Measurements from ENCODE around the gene ZNF165. TPM values are rescaled to one million over a fixed set of nuclear protein-coding genes. Genes with fewer than 3 reads are reported as not detected.
A peak's percentile ranks its signal among the peaks of the same experiment; 100 is the strongest.
"Not testable (repeated sequence)": the region's sequence is repeated elsewhere in the genome, so short reads cannot be mapped to it uniquely, and the experiment has no call there.

The ZNF165 gene
- polyA plus RNA-seq, 1 of the 3 experiments (the other 2 are of a cell fraction), result 0.25 TPM

- TF ChIP-seq FOXM1 (IDR thresholded peaks at IDR 0.05; ENCODE audit: low read depth) (no peak), MXI1 (IDR thresholded peaks at IDR 0.05; ENCODE audit: low read depth, low read length) (no peak), PBX3 (IDR thresholded peaks at IDR 0.05) (no peak), EZH2phosphoT487 (IDR thresholded peaks at IDR 0.05; ENCODE audit: borderline replicate concordance, low read depth) (no peak)
Observed at GRCh38 chr6:28082939-28083338, 2.6 kb downstream of the ZNF165 start (continued).

GRCh38 chr6:28089054-28089453 lies 8.7 kb downstream of the ZNF165 start:
- no peaks in the 10 kb centered on the region for H3K27me3 ChIP-seq (ENCODE audit: insufficient read depth)
- no peaks in the 10 kb centered on the region for H3K9me3 ChIP-seq
- no peaks in the 10 kb centered on the region for H3F3A ChIP-seq (replicated peaks; ENCODE audit: insufficient read depth)
- ChIA-PET CTCF (no interaction called here), POLR2A (interaction anchor here (0.5 kb wide), 1 partner anchor 42 kb away, joined by 5 read pairs; no protein-coding TSS in a partner anchor)
- no peak overlapping the region for H3K4me2 ChIP-seq
- H3K4me3 ChIP-seq (ENCODE audit: low read depth in 2 of 2, low read length in 1 of 2), result no peak overlapping the region
- 75% methylated on average over 5 of the region's 5 CpGs for WGBS (ENCODE audit: low lambda C conversion rate)
- DNase-seq, result no peak
- H3K27ac ChIP-seq (ENCODE audit: low read depth in 2 of 2, low read length in 1 of 2), result no peak overlapping the region
- no peaks in the 10 kb centered on the region for H4K20me1 ChIP-seq (ENCODE audit: insufficient read depth)
- no peaks in the 10 kb centered on the region for H3K79me2 ChIP-seq (ENCODE audit: insufficient read depth)
- H3K9ac ChIP-seq, result no peak overlapping the region
- TF ChIP-seq EZH2phosphoT487 (IDR thresholded peaks at IDR 0.05; ENCODE audit: borderline replicate concordance, low read depth) (no peak), ELF1 (IDR thresholded peaks at IDR 0.05) (no peak), RFX5 (IDR thresholded peaks at IDR 0.05; ENCODE audit: low read length) (no peak), EP300 (IDR thresholded peaks at IDR 0.05; ENCODE audit: borderline replicate concordance in 1 of 2, low read depth in 1 of 2, low read length in 1 of 2) (no peak), RXRA (IDR thresholded peaks at IDR 0.05; ENCODE audit: borderline replicate concordance, low read depth) (no peak), FOXM1 (IDR thresholded peaks at IDR 0.05; ENCODE audit: low read depth) (no peak), SMC3 (IDR thresholded peaks at IDR 0.05; ENCODE audit: low read depth, low read length) (no peak), IRF3 (IDR thresholded peaks at IDR 0.05; ENCODE audit: low read depth, low read length) (no peak)
- H3K36me3 ChIP-seq (replicated peaks in 1 of 2; ENCODE audit: control insufficient read depth in 1 of 2, insufficient read depth in 2 of 2, low read length in 1 of 2), result no peaks in the 10 kb centered on the region
- H2AFZ ChIP-seq (ENCODE audit: low read depth), result no peak overlapping the region
- H3K9me2 ChIP-seq, result no peaks in the 10 kb centered on the region
- H3K4me1 ChIP-seq (ENCODE audit: control insufficient read depth in 1 of 2, insufficient read depth in 2 of 2, low read depth in 1 of 2, low read length in 1 of 2), result no peaks in the 10 kb centered on the region; a peak in 1 of 4 replicates

- peak; percentile 85 for DNase-seq
- H3K27ac ChIP-seq (ENCODE audit: low read depth in 2 of 2, low read length in 1 of 2), result peak overlapping the region in 1 of 2 experiments; percentile 16; a peak in 1 of 4 replicates
- ChIA-PET POLR2A (interaction anchor here (0.7 to 1.3 kb wide), 3 partner anchors 14 to 46 kb away, joined by 3 to 4 read pairs (median 4); partner anchors contain the start of gene ZSCAN16), CTCF (interaction anchor here (0.8 to 1.7 kb wide), 2 partner anchors 14 to 46 kb away, joined by 3 to 7 read pairs; no protein-coding TSS in a partner anchor)
- H3K4me1 ChIP-seq (ENCODE audit: control insufficient read depth in 1 of 2, insufficient read depth in 2 of 2, low read depth in 1 of 2, low read length in 1 of 2), result no peaks in the 10 kb centered on the region; a peak in 1 of 4 replicates
- no peaks in the 10 kb centered on the region for H3K79me2 ChIP-seq (ENCODE audit: insufficient read depth)
- no peaks in the 10 kb centered on the region for H3K9me2 ChIP-seq
- H3K4me2 ChIP-seq, result no peak overlapping the region
- H2AFZ ChIP-seq (ENCODE audit: low read depth), result peak overlapping the region; percentile 73; the same call in 1 of the 2 replicates
- WGBS (ENCODE audit: low lambda C conversion rate), result 27% methylated on average over 14 of the region's 33 CpGs
- H3K27me3 ChIP-seq (ENCODE audit: insufficient read depth), result no peaks in the 10 kb centered on the region
- H4K20me1 ChIP-seq (ENCODE audit: insufficient read depth), result no peaks in the 10 kb centered on the region
- no peaks in the 10 kb centered on the region for H3K9me3 ChIP-seq
- TF ChIP-seq GABPA (IDR thresholded peaks at IDR 0.05; ENCODE audit: low read depth), result peak; percentile 64
- 0 out of 2 replicates have a peak, but pooled peaks have one; percentile 22 for TF ChIP-seq MAX (IDR thresholded peaks at IDR 0.05; ENCODE audit: low read depth)
- TF ChIP-seq POLR2AphosphoS5 (IDR thresholded peaks at IDR 0.05; ENCODE audit: low read depth, low read length), result peak; percentile 37; the same call in 1 of the 2 replicates
- 0 out of 2 replicates have a peak, but pooled peaks have one; percentile 27 for TF ChIP-seq MXI1 (IDR thresholded peaks at IDR 0.05; ENCODE audit: low read depth, low read length)
- TF ChIP-seq GATA2 (CRISPR knock-in tag; IDR thresholded peaks at IDR 0.05), result no peak
- H3K36me3 ChIP-seq (replicated peaks in 1 of 2; ENCODE audit: control insufficient read depth in 1 of 2, insufficient read depth in 2 of 2, low read length in 1 of 2), result no peaks in the 10 kb centered on the region
- no peaks in the 10 kb centered on the region for H3F3A ChIP-seq (replicated peaks; ENCODE audit: insufficient read depth)
- peak overlapping the region in 1 of 2 experiments; percentile 48; a peak in 2 of 4 replicates for H3K4me3 ChIP-seq (ENCODE audit: low read depth in 2 of 2, low read length in 1 of 2)
- H3K9ac ChIP-seq, result no peak overlapping the region
Observed at GRCh38 chr6:28090917-28091586, 10.7 kb downstream of the ZNF165 start.

GRCh38 chr6:28102222-28102621 lies 21.9 kb downstream of the ZNF165 start:
- H3K9me2 ChIP-seq; H3K4me2 ChIP-seq; H3F3A ChIP-seq (replicated peaks; ENCODE audit: insufficient read depth); H2AFZ ChIP-seq (ENCODE audit: low read depth); H3K36me3 ChIP-seq (replicated peaks in 1 of 2; ENCODE audit: control insufficient read depth in 1 of 2, insufficient read depth in 2 of 2, low read length in 1 of 2); H3K9ac ChIP-seq; POLR2A ChIA-PET; H4K20me1 ChIP-seq (ENCODE audit: insufficient read depth); H3K4me1 ChIP-seq (ENCODE audit: control insufficient read depth in 1 of 2, insufficient read depth in 2 of 2, low read depth in 1 of 2, low read length in 1 of 2); DNase-seq; H3K9me3 ChIP-seq; H3K79me2 ChIP-seq (ENCODE audit: insufficient read depth); H3K27me3 ChIP-seq (ENCODE audit: insufficient read depth); H3K4me3 ChIP-seq (ENCODE audit: low read depth in 2 of 2, low read length in 1 of 2); H3K27ac ChIP-seq (ENCODE audit: low read depth in 2 of 2, low read length in 1 of 2); CTCF ChIA-PET: not testable (repeated sequence)
- WGBS (ENCODE audit: low lambda C conversion rate), result 57% methylated on average over 7 of the region's 7 CpGs
